Measurements from ENCODE around the gene DOK3.

DNA sequence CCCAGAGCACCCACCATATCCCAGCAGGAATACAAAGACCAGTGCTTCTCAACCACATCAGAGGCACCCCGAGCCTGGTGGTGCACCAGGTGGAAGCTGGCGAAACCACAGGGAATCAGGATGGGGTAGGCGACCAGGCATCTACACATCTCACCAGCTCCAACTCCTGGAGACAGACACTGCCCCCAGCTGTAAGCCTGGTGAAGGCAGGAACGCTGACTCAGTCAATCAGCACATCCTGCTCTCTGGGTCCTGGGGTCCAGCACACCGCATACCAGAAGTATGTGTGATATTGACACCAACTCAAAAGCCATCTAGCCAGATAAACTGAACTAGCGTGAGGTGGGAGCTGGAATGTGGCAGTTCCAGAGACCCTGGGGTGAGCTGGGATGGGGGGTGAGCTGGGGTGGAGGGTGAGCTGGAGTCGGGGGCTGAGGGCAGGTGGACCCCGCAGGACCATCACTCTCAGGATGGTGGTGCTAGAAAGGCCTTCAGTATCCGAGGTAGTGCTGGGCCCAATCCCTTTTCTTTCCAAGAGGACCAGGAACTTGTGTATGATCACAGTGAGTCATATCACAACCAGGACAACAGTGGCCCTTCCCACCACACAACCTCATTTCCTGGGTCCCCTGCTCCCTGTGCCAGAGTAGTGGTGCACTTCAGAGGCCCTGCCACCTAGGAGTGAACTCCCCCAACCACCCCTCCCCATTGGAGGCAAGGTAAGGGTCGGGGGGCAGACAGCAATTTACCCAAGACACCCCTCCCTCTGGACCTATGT, 38.7 kb downstream of the DOK3 start:
- TF ChIP-seq, protein P1, sequence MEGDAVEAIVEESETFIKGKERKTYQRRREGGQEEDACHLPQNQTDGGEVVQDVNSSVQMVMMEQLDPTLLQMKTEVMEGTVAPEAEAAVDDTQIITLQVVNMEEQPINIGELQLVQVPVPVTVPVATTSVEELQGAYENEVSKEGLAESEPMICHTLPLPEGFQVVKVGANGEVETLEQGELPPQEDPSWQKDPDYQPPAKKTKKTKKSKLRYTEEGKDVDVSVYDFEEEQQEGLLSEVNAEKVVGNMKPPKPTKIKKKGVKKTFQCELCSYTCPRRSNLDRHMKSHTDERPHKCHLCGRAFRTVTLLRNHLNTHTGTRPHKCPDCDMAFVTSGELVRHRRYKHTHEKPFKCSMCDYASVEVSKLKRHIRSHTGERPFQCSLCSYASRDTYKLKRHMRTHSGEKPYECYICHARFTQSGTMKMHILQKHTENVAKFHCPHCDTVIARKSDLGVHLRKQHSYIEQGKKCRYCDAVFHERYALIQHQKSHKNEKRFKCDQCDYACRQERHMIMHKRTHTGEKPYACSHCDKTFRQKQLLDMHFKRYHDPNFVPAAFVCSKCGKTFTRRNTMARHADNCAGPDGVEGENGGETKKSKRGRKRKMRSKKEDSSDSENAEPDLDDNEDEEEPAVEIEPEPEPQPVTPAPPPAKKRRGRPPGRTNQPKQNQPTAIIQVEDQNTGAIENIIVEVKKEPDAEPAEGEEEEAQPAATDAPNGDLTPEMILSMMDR (conservative IDR thresholded peaks at IDR 0.05; ENCODE audit: low read depth in 2 of 2), result no peak
- TF ChIP-seq EZH2 (IDR thresholded peaks at IDR 0.05; ENCODE audit: low read depth, unreplicated experiment), result no peak
- TF ChIP-seq EZH2phosphoT487 (IDR thresholded peaks at IDR 0.05; ENCODE audit: unreplicated experiment), result no peak
- TF ChIP-seq POLR2AphosphoS5 (IDR thresholded peaks at IDR 0.05; ENCODE audit: low read depth), result 0 out of 2 replicates have a peak, but pooled peaks have one; percentile 7
